Limb (tissue), 2 donors: Measurements from ENCODE around the gene IER5.

ENCODE experiments used
- DNase-seq, 2 donors: peaks; one replicate each; pipeline ENCODE4 v3.0.0-alpha.2; 2016; ENCODE audit errors: extremely low spot score in 2 of 2

IER5 gene

GRCh38 chr1:181133969-181134418 is 45.5 kb downstream of the IER5 start:
- no peak for DNase-seq

DNA sequence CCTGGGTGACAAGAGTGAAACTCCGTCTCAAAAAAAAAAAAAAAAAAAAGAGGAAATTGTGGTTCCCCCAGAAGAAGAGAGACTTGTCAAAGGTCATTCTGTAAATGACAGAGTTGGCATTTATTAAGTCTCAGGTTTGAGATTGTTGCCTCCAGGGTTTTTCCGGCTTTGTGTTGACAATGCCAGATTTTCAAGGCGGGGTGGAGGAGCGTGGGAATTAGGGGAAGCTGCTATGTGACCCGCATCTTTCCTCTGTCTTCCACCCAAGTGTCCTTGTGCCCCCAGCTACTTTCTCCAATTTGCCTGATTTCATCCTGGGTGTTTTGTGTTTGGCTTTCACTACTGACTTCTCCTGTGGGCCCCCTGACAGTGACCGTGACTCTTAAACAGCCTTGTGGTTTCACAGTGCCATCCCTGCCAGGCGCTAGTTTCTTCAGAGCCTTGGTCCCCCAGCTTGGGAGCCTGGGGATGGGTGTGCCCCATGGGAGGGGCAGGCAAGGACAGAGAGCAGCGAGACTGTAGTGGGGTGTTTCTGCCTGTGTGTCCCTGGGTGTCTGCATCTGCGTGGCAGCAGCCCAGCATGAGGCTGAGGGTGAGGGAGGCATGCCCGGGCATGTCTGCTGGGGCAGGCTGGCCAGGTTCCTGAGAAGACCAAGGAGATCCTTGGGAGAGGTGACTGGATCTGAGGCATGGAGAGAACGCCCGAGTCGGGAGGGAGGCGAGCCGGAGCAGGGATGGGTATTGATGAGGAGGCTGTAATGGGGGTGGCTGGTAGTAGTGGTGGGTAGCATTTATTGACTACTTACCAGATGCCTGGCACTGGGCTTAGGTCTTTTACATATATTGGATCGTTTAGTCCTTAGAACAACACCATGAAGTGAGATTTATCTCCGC is 46.3 kb downstream of the IER5 start:
- no peak for DNase-seq

GRCh38 chr1:181135437-181135731 is 46.9 kb downstream of the IER5 start:
- DNase-seq, result no peak

GRCh38 chr1:181135815-181136737 is 47.6 kb downstream of the IER5 start:
- DNase-seq, result peak in 1 of 2 donors; percentile 56

- DNase-seq, result no peak
Measured at GRCh38 chr1:181136738-181137122, 48.2 kb downstream of the IER5 start.

- no peak for DNase-seq
Measured at GRCh38 chr1:181137217-181137743, 48.8 kb downstream of the IER5 start.

- peak in 1 of 2 donors; percentile 26 for DNase-seq
Measured at GRCh38 chr1:181139631-181140061, 51.1 kb downstream of the IER5 start.

DNA sequence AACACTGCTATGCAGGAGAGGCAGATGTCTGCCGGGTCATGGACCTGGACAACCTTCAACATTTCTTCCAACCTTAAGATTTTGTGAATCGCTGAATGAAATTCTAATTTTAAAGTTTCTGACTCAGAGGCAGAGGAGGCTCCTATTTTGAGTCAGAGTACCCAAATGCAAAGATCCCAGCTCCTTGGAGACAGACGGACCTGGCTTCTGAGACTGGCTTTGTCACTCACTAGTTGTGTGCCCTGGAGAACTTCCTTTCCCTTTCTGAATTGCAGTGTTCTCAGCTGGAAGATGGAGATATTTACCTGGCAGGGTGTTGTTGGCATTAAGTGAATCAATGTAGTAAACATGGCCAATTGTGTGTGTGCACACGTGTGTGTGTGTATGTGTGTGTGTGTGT is 51.9 kb downstream of the IER5 start:
- DNase-seq, result peak in 1 of 2 donors; percentile 3

DNA sequence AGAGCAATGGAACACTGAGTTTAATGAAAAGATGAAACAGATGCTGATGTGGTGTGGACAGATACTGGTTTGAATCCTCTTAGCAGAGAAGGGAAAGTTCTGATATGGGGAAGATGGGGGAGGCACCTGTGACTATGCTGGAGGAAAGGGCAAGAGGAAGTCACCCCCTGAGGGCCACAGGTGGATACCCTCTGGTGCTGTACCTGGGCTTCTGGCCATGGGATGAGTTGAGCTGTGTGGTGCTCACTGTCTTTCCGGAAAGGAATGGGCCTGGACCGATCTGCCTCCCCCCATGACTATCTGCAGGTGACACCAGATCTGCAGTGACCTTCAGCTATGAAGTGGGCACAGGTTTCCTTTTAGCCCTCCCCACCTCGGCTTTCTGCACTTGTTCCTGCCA is 52.4 kb downstream of the IER5 start:
- peak in 1 of 2 donors; percentile 22 for DNase-seq

DNA sequence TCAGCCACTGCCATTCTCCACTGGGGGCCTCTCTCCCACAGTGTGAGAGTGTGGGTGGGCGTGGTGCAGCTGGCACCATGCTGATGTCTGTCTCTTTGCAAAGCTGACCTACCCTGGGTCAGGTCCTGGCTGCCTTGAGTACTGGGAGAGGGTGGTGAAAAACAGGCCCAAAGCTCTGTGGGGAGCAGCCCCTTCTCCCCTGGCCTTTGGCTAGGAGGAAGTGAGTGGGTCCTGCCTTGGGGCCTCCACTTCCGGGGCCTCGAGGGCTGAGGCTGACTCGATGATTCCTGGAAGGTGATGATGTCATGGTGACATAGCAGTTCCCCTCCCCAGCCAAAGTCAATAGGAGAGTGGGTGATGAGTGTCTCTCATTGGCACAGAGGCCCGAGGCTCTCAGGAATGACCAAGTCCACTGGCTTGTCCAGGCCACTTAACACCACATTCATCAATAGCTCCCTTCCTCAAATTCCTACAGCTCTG is 53.0 kb downstream of the IER5 start:
- peak in 1 of 2 donors; percentile 41 for DNase-seq
